ENCODE measurements around the gene STX8. TPM values are rescaled to one million over a fixed set of nuclear protein-coding genes. Genes with fewer than 3 reads are reported as not detected.

STX8 gene
- total RNA-seq, 2 donors from 2014 or later: 66.8 to 68.8 TPM

- no peaks in the 10 kb centered on the region for H3K9me3 ChIP-seq (ENCODE audit: control insufficient read depth, low read length, poor library complexity, severe bottlenecking)
- Mint-ChIP-seq H3K27me3 (no peaks in the 10 kb centered on the region), H3K4me1 (peaks cover 26% of the 10 kb centered on the region), H3K4me3 (no peak overlapping the region), H3K27ac (no peak overlapping the region), H3K36me3 (ENCODE audit: low read depth) (no peaks in the 10 kb centered on the region)
- DNase-seq (no peak), ATAC-seq (no peak)
Observed at GRCh38 chr17:9294661-9295210, 280.9 kb downstream of the STX8 start.

- Mint-ChIP-seq H3K4me1 (peaks cover 35% of the 10 kb centered on the region), H3K4me3 (no peak overlapping the region), H3K27me3 (no peaks in the 10 kb centered on the region), H3K36me3 (ENCODE audit: low read depth) (no peaks in the 10 kb centered on the region), H3K27ac (no peak overlapping the region)
- ATAC-seq (no peak), DNase-seq (no peak)
- H3K9me3 ChIP-seq (ENCODE audit: control insufficient read depth, low read length, poor library complexity, severe bottlenecking): no peaks in the 10 kb centered on the region
Observed at GRCh38 chr17:9292561-9292941, 283.1 kb downstream of the STX8 start.

GRCh38 chr17:9291912-9292560 is 283.6 kb downstream of the STX8 start:
- peak; percentile 80 for ATAC-seq

GRCh38 chr17:9290226-9290613 is 285.4 kb downstream of the STX8 start:
- peak overlapping the region; percentile 90 for H3K27ac Mint-ChIP-seq
- ATAC-seq: peak; percentile 12

More at GRCh38 chr17:9291912-9292560, 283.6 kb downstream of the STX8 start:
- H3K4me1 Mint-ChIP-seq: peaks cover 37% of the 10 kb centered on the region
- H3K9me3 ChIP-seq (ENCODE audit: control insufficient read depth, low read length, poor library complexity, severe bottlenecking): no peaks in the 10 kb centered on the region
- no peaks in the 10 kb centered on the region for H3K36me3 Mint-ChIP-seq (ENCODE audit: low read depth)
- no peaks in the 10 kb centered on the region for H3K27me3 Mint-ChIP-seq
- H3K27ac Mint-ChIP-seq: peak overlapping the region; percentile 11
- no peak overlapping the region for H3K4me3 Mint-ChIP-seq
- DNase-seq: peak in 1 of 3 donors; percentile 33

GRCh38 chr17:9287306-9287705 is 288.3 kb downstream of the STX8 start:
- no peaks in the 10 kb centered on the region for H3K9me3 ChIP-seq (ENCODE audit: control insufficient read depth, low read length, poor library complexity, severe bottlenecking)
- no peak overlapping the region for H3K4me3 Mint-ChIP-seq
- no peak overlapping the region for H3K27ac Mint-ChIP-seq
- no peaks in the 10 kb centered on the region for H3K27me3 Mint-ChIP-seq
- no peak for ATAC-seq
- no peak for DNase-seq
- no peaks in the 10 kb centered on the region for H3K36me3 Mint-ChIP-seq (ENCODE audit: low read depth)
- H3K4me1 Mint-ChIP-seq: peaks cover 31% of the 10 kb centered on the region

More at GRCh38 chr17:9290226-9290613, 285.4 kb downstream of the STX8 start:
- Mint-ChIP-seq H3K4me3 (peak overlapping the region; percentile 76), H3K36me3 (ENCODE audit: low read depth) (no peaks in the 10 kb centered on the region), H3K27me3 (no peaks in the 10 kb centered on the region), H3K4me1 (peaks cover 38% of the 10 kb centered on the region)
- H3K9me3 ChIP-seq (ENCODE audit: control insufficient read depth, low read length, poor library complexity, severe bottlenecking): no peaks in the 10 kb centered on the region
- no peak for DNase-seq

- no peak for ATAC-seq
- DNase-seq: no peak
- Mint-ChIP-seq H3K4me3 (no peak overlapping the region), H3K27me3 (no peaks in the 10 kb centered on the region), H3K36me3 (ENCODE audit: low read depth) (no peaks in the 10 kb centered on the region), H3K4me1 (peaks cover 25% of the 10 kb centered on the region), H3K27ac (no peak overlapping the region)
- H3K9me3 ChIP-seq (ENCODE audit: control insufficient read depth, low read length, poor library complexity, severe bottlenecking): no peaks in the 10 kb centered on the region
Observed at GRCh38 chr17:9286434-9286833, 289.2 kb downstream of the STX8 start.

- H3K27me3 Mint-ChIP-seq: no peaks in the 10 kb centered on the region
- ATAC-seq: no peak
- DNase-seq: no peak
- H3K36me3 Mint-ChIP-seq (ENCODE audit: low read depth): peaks cover 2% of the 10 kb centered on the region
- H3K27ac Mint-ChIP-seq: no peak overlapping the region
- peaks cover 27% of the 10 kb centered on the region for H3K4me1 Mint-ChIP-seq
- H3K4me3 Mint-ChIP-seq: no peak overlapping the region
- no peaks in the 10 kb centered on the region for H3K9me3 ChIP-seq (ENCODE audit: control insufficient read depth, low read length, poor library complexity, severe bottlenecking)
Observed at GRCh38 chr17:9285602-9286427, 289.8 kb downstream of the STX8 start.

DNA sequence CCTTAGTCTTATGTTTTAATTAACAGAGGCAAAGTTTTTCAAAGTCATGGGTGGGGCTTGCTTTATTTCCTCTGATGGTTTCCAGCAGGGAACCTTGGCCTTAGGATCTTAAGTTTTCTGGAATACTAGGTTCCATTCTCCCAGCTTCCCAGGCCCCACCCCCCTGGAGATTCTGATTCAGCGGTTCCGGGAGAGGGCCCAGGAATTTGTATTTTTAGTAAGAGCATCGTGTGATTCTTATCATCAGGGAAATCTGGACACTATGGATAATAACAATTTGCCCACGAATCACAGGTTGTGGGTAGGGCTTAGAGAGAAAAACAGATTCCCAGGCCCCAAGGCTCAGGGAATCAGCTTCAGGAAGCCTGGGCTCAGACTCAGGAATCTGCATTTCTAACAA is 290.7 kb downstream of the STX8 start:
- ATAC-seq: no peak
- H3K4me1 Mint-ChIP-seq: peaks cover 22% of the 10 kb centered on the region
- no peak overlapping the region for H3K4me3 Mint-ChIP-seq
- no peak overlapping the region for H3K27ac Mint-ChIP-seq
- H3K9me3 ChIP-seq (ENCODE audit: control insufficient read depth, low read length, poor library complexity, severe bottlenecking): no peaks in the 10 kb centered on the region
- H3K27me3 Mint-ChIP-seq: no peaks in the 10 kb centered on the region
- peaks cover 4% of the 10 kb centered on the region for H3K36me3 Mint-ChIP-seq (ENCODE audit: low read depth)
- no peak for DNase-seq

- Mint-ChIP-seq H3K36me3 (ENCODE audit: low read depth) (peaks cover 4% of the 10 kb centered on the region), H3K4me1 (peaks cover 14% of the 10 kb centered on the region), H3K27ac (no peak overlapping the region), H3K4me3 (no peak overlapping the region), H3K27me3 (no peaks in the 10 kb centered on the region)
- H3K9me3 ChIP-seq (ENCODE audit: control insufficient read depth, low read length, poor library complexity, severe bottlenecking): no peaks in the 10 kb centered on the region
- ATAC-seq (no peak), DNase-seq (no peak)
Observed at GRCh38 chr17:9283909-9284308, 291.7 kb downstream of the STX8 start.

GRCh38 chr17:9279893-9280292 is 295.7 kb downstream of the STX8 start:
- DNase-seq: no peak
- H3K9me3 ChIP-seq (ENCODE audit: control insufficient read depth, low read length, poor library complexity, severe bottlenecking): no peaks in the 10 kb centered on the region
- ATAC-seq: no peak
- peaks cover 9% of the 10 kb centered on the region for H3K36me3 Mint-ChIP-seq (ENCODE audit: low read depth)
- H3K27me3 Mint-ChIP-seq: no peaks in the 10 kb centered on the region
- peak overlapping the region; percentile 3 for H3K27ac Mint-ChIP-seq
- peaks cover 15% of the 10 kb centered on the region for H3K4me1 Mint-ChIP-seq
- H3K4me3 Mint-ChIP-seq: no peak overlapping the region

DNA sequence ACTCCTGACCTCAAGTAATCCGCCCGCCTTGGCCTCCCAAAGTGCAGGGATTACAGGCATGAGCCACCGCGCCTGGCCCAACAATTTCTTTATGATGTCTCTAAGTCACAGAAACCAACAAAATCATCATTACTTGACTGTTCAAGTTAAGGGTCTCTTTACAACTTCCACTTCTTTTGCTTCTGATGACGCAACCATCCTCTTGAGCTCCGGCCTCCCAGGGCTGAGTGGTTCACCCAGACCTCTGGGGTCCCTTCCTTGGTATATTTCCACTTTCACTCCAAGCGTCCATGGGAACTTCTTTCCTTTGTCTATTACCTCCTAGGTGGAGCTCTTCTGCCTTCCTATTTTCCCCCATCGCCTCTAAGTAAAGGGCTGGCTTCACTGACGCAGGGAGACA is 300.6 kb downstream of the STX8 start:
- no peak overlapping the region for H3K27ac Mint-ChIP-seq
- no peak for DNase-seq
- ATAC-seq: no peak
- H3K4me1 Mint-ChIP-seq: peaks cover 15% of the 10 kb centered on the region
- H3K9me3 ChIP-seq (ENCODE audit: control insufficient read depth, low read length, poor library complexity, severe bottlenecking): no peaks in the 10 kb centered on the region
- peaks cover 5% of the 10 kb centered on the region for H3K36me3 Mint-ChIP-seq (ENCODE audit: low read depth)
- no peak overlapping the region for H3K4me3 Mint-ChIP-seq
- H3K27me3 Mint-ChIP-seq: no peaks in the 10 kb centered on the region

DNA sequence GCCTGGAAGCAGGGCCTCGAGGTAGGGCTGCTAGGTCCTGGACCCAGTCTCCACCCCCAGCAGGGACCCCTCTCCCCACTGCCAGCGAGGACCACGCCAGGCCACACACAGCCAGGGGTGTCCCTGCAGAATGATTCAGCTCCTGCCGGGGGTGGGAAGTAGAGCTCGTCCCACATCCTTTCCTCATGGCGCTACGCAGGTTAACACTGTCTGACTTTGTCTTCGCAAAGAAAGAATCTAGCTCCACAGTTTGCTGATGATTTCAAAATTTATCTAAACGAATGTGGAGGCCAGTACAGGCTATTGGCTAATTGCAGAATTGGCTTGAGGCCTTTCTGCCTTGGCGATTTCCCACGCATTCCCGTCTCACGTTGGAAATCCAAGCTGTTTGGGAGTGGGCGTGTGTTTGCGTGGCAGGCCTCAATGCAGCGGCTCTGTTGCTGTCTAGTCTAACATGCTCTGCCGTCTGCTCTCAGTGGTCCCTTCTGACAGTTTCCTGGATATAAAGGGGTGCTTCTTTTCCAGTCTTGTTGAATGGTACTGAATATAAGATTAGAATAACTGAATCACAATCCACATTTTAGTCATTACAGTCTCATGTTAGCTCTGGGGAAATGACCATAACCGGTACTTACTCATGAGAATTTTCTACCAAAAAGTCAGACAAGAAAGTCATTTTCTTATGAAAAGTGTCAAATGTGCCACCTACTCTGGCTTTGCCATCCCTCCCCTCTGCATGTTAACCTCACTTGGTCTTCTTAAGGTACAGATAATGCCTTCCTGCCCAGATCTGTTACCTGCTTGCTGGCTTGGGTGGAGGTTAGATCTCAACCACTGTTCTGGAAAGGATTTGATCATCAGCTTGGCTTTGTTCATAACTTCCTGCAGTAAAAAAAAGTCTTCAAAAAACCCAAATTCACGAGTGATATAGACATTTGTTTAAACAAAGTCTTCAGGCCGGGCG is 301.9 kb downstream of the STX8 start:
- DNase-seq (no peak), ATAC-seq (no peak)
- peaks cover 5% of the 10 kb centered on the region for H3K36me3 Mint-ChIP-seq (ENCODE audit: low read depth)
- H3K4me3 Mint-ChIP-seq: no peak overlapping the region
- no peak overlapping the region for H3K27ac Mint-ChIP-seq
- no peaks in the 10 kb centered on the region for H3K9me3 ChIP-seq (ENCODE audit: control insufficient read depth, low read length, poor library complexity, severe bottlenecking)
- no peaks in the 10 kb centered on the region for H3K27me3 Mint-ChIP-seq
- peaks cover 15% of the 10 kb centered on the region for H3K4me1 Mint-ChIP-seq

Measured in T-helper 17 cell (primary cell).